Measurements from ENCODE around the gene SOX18. TPM values are rescaled to one million over a fixed set of nuclear protein-coding genes. Genes with fewer than 3 reads are reported as not detected.

Gene SOX18
- total RNA-seq, 1 experiment from 2014 or later, result 0.30 TPM

GRCh38 chr20:64080813-64081623 is 31.6 kb upstream of the SOX18 start:
- H3K4me1 ChIP-seq (ENCODE audit: insufficient read depth, low read length, poor library complexity, severe bottlenecking), result peaks cover 24% of the 10 kb centered on the region
- peak overlapping the region; percentile 82 for H3K4me3 ChIP-seq (ENCODE audit: low read depth, low read length, poor library complexity, severe bottlenecking)
- peaks cover 15% of the 10 kb centered on the region for H3K27me3 ChIP-seq (replicated peaks; ENCODE audit: insufficient read depth, low read depth, low read length, poor library complexity)
- no peaks in the 10 kb centered on the region for H3K9me3 ChIP-seq (ENCODE audit: low read depth, low read length, poor library complexity, severe bottlenecking)
- H3K27ac ChIP-seq (ENCODE audit: low read depth, low read length, poor library complexity, severe bottlenecking), result no peak overlapping the region
- intact Hi-C loops (cut with micrococcal nuclease; ENCODE audit: unreplicated experiment), result no loop called here
- H3K36me3 ChIP-seq (ENCODE audit: insufficient read depth, low read length, poor library complexity, severe bottlenecking), result no peaks in the 10 kb centered on the region
- CTCF ChIA-PET, result no interaction called here
- POLR2A ChIA-PET (ENCODE audit: low non-redundant PET), result no interaction called here
- DNase-seq (ENCODE audit: low spot score), result no peak
- no TSS peak for BruUV-seq (replicated peaks)
- TF ChIP-seq EZH2 (IDR thresholded peaks at IDR 0.05; ENCODE audit: borderline replicate concordance, low read depth, low read length, poor library complexity, severe bottlenecking) (no peak), CTCF (conservative IDR thresholded peaks at IDR 0.05; ENCODE audit: low read depth, low read length) (no peak)

GRCh38 chr20:64080013-64080812 is 30.8 kb upstream of the SOX18 start, which contains the start of gene OPRL1:
OPRL1 (plus strand) TSS chr20:64080082; CDS start chr20:64092721, 12,639 bp downstream.
- H3K9me3 ChIP-seq (ENCODE audit: low read depth, low read length, poor library complexity, severe bottlenecking), result no peaks in the 10 kb centered on the region
- no peak for TF ChIP-seq EZH2 (IDR thresholded peaks at IDR 0.05; ENCODE audit: borderline replicate concordance, low read depth, low read length, poor library complexity, severe bottlenecking)
- no peak for TF ChIP-seq CTCF (conservative IDR thresholded peaks at IDR 0.05; ENCODE audit: low read depth, low read length)
- ChIA-PET CTCF (no interaction called here), POLR2A (ENCODE audit: low non-redundant PET) (no interaction called here)
- H3K4me1 ChIP-seq (ENCODE audit: insufficient read depth, low read length, poor library complexity, severe bottlenecking), result peaks cover 24% of the 10 kb centered on the region
- BruUV-seq (replicated peaks), result no TSS peak
- H3K27ac ChIP-seq (ENCODE audit: low read depth, low read length, poor library complexity, severe bottlenecking), result peak within 1 kb of the TSS; percentile 66
- H3K36me3 ChIP-seq (ENCODE audit: insufficient read depth, low read length, poor library complexity, severe bottlenecking), result no peaks in the 10 kb centered on the region
- H3K27me3 ChIP-seq (replicated peaks; ENCODE audit: insufficient read depth, low read depth, low read length, poor library complexity), result peaks cover 13% of the 10 kb centered on the region
- intact Hi-C loops (cut with micrococcal nuclease; ENCODE audit: unreplicated experiment), result no loop called here
- DNase-seq (ENCODE audit: low spot score), result peak; percentile 52
- peak within 1 kb of the TSS; percentile 82 for H3K4me3 ChIP-seq (ENCODE audit: low read depth, low read length, poor library complexity, severe bottlenecking)

GRCh38 chr20:64079273-64080012 is 30.0 kb upstream of the SOX18 start, which contains the start of gene RGS19:
RGS19 (minus strand) TSS chr20:64079518; CDS start chr20:64076886, 2,632 bp downstream.
- Histone ChIP-seq H3K4me3 (ENCODE audit: low read depth, low read length, poor library complexity, severe bottlenecking) (peak within 1 kb of the TSS; percentile 82), H3K9me3 (ENCODE audit: low read depth, low read length, poor library complexity, severe bottlenecking) (no peaks in the 10 kb centered on the region), H3K27ac (ENCODE audit: low read depth, low read length, poor library complexity, severe bottlenecking) (peak within 1 kb of the TSS; percentile 66), H3K36me3 (ENCODE audit: insufficient read depth, low read length, poor library complexity, severe bottlenecking) (no peaks in the 10 kb centered on the region), H3K27me3 (replicated peaks; ENCODE audit: insufficient read depth, low read depth, low read length, poor library complexity) (peaks cover 5% of the 10 kb centered on the region), H3K4me1 (ENCODE audit: insufficient read depth, low read length, poor library complexity, severe bottlenecking) (peaks cover 24% of the 10 kb centered on the region)
- CTCF ChIA-PET, result interaction anchor here (0.6 kb wide), 1 partner anchor 52 kb away, joined by 3 read pairs; no protein-coding TSS in a partner anchor
- DNase-seq (ENCODE audit: low spot score), result peak; percentile 71
- intact Hi-C loops (cut with micrococcal nuclease; ENCODE audit: unreplicated experiment), result no loop called here
- BruUV-seq (replicated peaks), result no TSS peak
- TF ChIP-seq CTCF (conservative IDR thresholded peaks at IDR 0.05; ENCODE audit: low read depth, low read length), result no peak
- POLR2A ChIA-PET (ENCODE audit: low non-redundant PET), result no interaction called here
